T1000 (cell line): Measurements from ENCODE around the gene RAP1B.
"Not testable (repeated sequence)": the region's sequence is repeated elsewhere in the genome, so short reads cannot be mapped to it uniquely, and the experiment has no call there.

ENCODE experiments used
- DNase-seq: peaks from one replicate; lab custom pipeline; 2025; ENCODE audit warnings: mixed read lengths; lab: John Stamatoyannopoulos, UW

The RAP1B gene

GRCh38 chr12:68633614-68634558 is 23.2 kb downstream of the RAP1B start:
- no peak for DNase-seq

GRCh38 chr12:68636268-68636667 is 25.6 kb downstream of the RAP1B start:
- no peak for DNase-seq

- not testable (repeated sequence) for DNase-seq
Measured at GRCh38 chr12:68637439-68637838, 26.7 kb downstream of the RAP1B start.

GRCh38 chr12:68638171-68638570 is 27.5 kb downstream of the RAP1B start:
- no peak for DNase-seq

GRCh38 chr12:68638721-68639395 is 28.2 kb downstream of the RAP1B start:
- no peak for DNase-seq

- no peak for DNase-seq
Measured at GRCh38 chr12:68639396-68639767, 28.7 kb downstream of the RAP1B start.

GRCh38 chr12:68641138-68641537 is 30.4 kb downstream of the RAP1B start:
- no peak for DNase-seq

DNA sequence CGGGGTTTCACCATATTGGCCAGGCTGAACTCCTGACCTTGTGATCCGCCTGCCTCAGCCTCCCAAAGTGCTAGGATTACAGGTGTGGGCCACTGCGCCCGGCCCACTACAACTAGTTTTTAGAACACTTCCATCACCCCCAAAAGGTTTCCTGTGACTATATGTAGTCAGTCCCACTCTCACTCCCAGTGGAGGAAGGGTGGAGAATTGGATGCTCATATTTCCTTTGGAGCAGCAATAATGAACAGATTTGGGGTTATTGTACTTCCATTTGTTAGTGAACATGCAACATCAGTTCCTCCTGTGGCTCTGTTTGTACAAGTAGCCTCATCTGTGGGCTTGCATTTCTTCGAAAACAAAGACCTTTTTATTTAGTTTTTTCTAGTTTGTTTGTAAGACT is 35.8 kb downstream of the RAP1B start:
- DNase-seq: no peak

DNA sequence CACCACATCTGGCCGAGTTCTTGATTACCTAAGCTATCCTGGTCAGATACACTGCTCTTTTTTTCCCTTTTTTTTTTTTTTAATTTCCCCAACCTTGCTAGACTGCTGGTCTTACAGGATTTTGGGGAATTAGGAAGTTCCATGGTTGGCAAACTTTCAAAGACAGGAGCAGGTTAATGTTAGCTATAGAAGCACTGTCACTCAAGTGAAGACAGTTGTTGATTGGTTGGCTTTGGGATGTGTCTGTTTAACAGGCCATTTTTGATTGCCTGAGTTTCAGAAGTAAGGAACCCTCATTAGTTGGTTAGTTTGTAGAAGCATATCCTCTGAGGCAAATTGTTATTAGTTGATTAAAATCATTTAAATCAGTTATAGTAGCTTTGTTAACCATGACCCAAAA is 36.8 kb downstream of the RAP1B start:
- no peak for DNase-seq

DNA sequence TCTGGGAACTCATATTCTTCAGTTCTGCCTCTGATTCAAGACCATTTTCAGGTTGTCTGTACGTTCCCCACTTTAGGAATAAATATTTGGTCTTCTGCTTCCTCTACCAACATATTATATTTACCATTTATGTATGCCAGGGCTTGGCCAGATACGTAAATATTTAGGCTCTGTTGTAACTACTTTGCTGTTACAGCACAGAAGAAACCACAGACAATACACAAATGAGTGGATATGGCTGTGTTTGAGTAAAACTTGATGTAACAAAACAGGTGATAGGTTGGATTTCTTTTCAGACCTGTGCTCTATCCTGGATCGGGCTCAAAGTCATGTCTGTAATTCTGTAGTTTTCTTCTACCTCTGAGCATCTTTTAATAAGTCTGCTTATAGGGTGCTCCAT is 37.5 kb downstream of the RAP1B start:
- DNase-seq: no peak

DNA sequence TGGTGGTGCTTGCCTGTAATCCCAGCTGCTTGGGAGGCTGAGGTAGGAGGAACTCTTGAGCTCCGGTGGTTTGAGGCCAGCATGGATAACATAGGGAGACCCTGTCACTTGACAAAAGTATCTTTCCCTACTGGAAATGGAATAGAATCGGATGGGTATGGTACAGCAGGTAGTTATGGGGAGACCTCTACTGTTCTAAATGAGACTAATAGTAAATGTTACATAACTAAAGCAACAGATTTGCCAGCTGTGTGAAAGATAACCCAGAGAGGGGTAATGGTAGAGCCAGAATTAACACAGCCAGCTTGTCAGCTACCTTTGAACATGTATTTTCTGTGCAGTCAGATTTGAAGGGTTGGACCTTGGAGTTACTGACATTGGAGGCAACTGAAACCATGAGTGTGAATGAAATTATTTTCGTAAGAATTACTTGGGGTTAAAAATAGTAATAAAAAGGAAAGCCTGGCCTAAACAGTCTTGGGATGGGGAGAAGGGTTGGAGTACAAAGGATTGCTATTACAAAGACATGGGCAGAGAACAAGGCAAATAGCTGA is 54.4 kb downstream of the RAP1B start:
- DNase-seq: no peak

- no peak for DNase-seq
Measured at GRCh38 chr12:68667291-68667690, 56.6 kb downstream of the RAP1B start.

DNA sequence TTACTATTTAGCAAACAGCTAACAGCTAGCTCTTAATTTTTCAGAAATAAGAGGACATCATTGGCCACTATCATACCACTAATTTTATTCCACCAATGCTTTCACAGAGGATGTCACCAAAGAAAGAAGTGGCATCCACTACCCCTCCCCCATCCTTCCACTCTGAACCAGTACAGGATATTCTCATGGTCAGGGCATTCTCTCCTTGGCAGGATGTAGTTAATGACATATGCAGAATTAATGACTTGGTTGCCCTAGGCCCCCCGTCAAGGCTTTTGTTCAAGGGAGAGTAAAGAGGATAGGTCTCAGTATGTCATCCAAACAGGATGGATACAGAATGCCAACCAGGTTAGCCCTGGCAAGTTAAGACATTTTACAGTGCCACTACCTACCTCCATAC is 57.2 kb downstream of the RAP1B start:
- no peak for DNase-seq

DNA sequence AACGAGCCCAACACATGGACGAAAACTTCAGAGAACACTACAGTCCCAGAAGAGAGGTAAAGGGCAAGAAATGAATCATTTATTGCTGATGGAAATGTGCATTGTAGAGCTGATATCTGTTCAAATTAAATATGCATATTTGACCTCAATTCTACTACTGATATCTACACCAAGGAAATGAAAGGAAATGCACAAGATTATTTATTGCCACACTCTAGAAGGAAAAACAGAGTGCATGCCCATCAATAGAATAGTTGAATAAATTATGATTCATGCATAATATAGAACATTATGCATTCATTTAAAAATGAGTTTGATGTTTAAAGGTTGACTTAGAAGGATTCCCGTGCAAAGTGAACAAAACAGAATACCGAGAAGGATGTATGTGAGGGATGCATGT is 60.5 kb downstream of the RAP1B start:
- DNase-seq: no peak

DNA sequence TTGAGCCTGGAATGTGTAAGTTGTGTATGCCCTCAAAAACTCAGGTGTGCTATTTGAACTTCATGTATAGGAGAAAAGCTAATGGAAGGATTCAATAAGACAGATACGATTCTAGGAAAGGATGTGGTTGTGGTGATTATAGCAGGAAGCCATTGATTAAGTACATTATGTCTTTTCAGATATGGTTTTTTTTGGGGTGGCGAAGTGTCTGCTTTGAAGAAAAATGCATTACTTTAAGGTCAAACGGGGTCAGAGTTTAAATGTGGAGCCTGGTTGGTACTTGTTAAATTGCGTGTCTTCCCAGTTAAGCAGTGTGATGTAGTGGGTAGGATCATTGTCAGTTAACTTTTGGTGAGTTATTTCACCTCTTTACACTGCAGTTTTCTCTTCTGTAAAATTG is 63.1 kb downstream of the RAP1B start:
- DNase-seq: no peak

DNA sequence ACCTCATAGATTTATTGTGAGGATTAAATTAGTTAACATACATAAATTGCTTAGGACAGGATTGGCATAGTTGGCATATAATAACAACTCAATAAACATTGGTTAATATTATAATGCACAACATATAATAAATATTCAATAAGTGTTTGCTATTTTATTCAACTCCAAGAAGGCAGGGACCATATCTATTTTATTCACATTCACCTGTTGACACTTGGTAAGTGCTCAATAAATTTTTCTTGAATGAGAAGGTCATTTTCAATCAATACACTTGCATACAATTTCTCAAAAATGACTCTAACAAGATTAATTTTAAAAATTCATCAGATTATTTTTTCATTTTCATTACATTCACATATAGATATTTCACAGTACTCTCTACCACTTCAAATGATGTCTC is 63.7 kb downstream of the RAP1B start:
- no peak for DNase-seq

DNA sequence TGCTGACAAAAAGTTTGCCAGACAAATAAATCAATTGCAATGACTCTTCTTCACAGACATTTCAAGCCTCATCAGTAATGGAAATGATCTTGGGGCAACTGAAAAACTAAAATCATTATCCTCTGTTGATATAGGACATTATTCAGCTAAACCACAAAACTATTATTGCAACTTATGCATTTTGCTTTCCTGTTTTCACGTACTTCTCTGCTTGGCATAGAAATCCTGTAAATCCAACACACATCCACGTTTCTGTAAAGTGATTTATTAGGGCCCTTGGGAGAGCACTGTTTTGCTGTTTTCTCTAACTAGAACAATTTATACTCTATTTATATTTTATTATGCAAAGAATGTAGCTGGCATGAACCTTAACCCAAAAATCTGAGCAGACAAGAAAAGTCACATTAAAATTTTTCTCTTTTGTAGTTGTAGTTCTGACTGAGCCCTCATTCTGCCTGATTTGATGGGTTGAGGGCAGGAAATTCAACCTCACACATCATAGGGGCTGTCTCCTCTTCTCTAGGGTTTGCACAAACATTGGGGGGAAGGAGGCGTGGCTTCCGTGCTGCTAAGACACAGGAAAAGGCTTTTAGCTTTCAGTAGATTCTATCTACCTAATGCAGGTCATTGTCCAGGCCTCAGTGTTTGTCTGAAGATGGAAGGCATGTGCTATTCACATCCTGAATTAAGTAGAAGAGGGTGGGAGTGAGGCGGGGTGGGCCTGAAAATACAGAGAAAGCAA is 64.6 kb downstream of the RAP1B start:
- DNase-seq: no peak

GRCh38 chr12:68676854-68677253 is 66.2 kb downstream of the RAP1B start:
- DNase-seq: not testable (repeated sequence)

- DNase-seq: no peak
Measured at GRCh38 chr12:68686262-68686594, 75.5 kb downstream of the RAP1B start.

- peak; percentile 100 for DNase-seq
Measured at GRCh38 chr12:68686595-68687521, 76.2 kb downstream of the RAP1B start, which contains the start of gene NUP107. TSS of gene NUP107 (plus strand) at chr12:68686978. CDS start at chr12:68687066, 88 bp downstream.

DNA sequence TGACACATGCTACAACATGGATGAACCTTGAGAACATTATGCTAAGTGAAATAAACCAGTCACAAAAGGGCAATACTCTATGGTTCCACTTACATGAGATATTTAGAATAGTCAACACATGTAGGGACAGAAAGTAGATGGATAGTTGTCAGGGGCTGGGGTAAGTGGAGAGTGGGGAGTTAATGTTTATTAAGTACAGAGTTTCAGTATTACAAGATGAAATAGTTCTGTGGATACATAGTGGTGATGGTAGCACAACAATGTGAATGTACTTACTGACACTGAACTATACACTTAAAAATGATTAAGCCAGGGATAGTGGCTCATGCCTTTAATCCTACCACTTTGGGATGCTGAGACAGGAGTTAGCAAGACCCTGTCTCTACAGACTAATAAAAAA is 84.8 kb downstream of the RAP1B start:
- no peak for DNase-seq
